AG09309 (cell line): ENCODE data around the gene MEA1.
"Not testable (repeated sequence)": the region's sequence is repeated elsewhere in the genome, so short reads cannot be mapped to it uniquely, and the experiment has no call there.

Experiments
- DNase-seq: peaks from one replicate; pipeline ENCODE4 v3.0.0-alpha.2; 2010; ENCODE audit warnings: low read depth
- H3K4me3 ChIP-seq: 2 replicates; pipeline ENCODE4 v1.5.1; 2011; ENCODE audit warnings: mild to moderate bottlenecking, low read depth, low read length, moderate library complexity; ENCODE audit not compliant: control insufficient read depth
- CTCF ChIP-seq: IDR thresholded peaks from 2 replicates; pipeline ENCODE4 v1.5.1; 2011; ENCODE audit warnings: mild to moderate bottlenecking, low read depth, low read length, inconsistent platforms; ENCODE audit not compliant: insufficient read depth, control insufficient read depth; ENCODE audit errors: missing control alignments

MEA1 gene

GRCh38 chr6:43052842-43053544, 39.2 kb upstream of the MEA1 start:
- no peak for TF ChIP-seq CTCF
- peak overlapping the region; percentile 70 for H3K4me3 ChIP-seq
- DNase-seq: no peak

- TF ChIP-seq CTCF: no peak
- peak overlapping the region; percentile 70 for H3K4me3 ChIP-seq
Observed at GRCh38 chr6:43052225-43052841, 38.6 kb upstream of the MEA1 start.

GRCh38 chr6:43050981-43051380, 37.2 kb upstream of the MEA1 start:
- TF ChIP-seq CTCF: no peak
- DNase-seq: no peak

More at GRCh38 chr6:43052225-43052841, 38.6 kb upstream of the MEA1 start:
- no peak for DNase-seq

GRCh38 chr6:43047998-43048397, 34.3 kb upstream of the MEA1 start:
- no peak overlapping the region for H3K4me3 ChIP-seq
- no peak for TF ChIP-seq CTCF
- DNase-seq: no peak

More at GRCh38 chr6:43050981-43051380, 37.2 kb upstream of the MEA1 start:
- H3K4me3 ChIP-seq: no peak overlapping the region

- no peak for TF ChIP-seq CTCF
- H3K4me3 ChIP-seq: no peak overlapping the region
- no peak for DNase-seq
Observed at GRCh38 chr6:43045371-43045930, 31.7 kb upstream of the MEA1 start.

- no peak for DNase-seq
- no peak overlapping the region for H3K4me3 ChIP-seq
- no peak for TF ChIP-seq CTCF
Observed at GRCh38 chr6:43043310-43043709, 29.6 kb upstream of the MEA1 start.

- not testable (repeated sequence) for H3K4me3 ChIP-seq, DNase-seq
Observed at GRCh38 chr6:43041475-43041874, 27.7 kb upstream of the MEA1 start.
